RPMI8226 (cell line): Measurements from ENCODE around the gene PRPF4.
A peak's percentile ranks its signal among the peaks of the same experiment; 100 is the strongest.
"Not testable (repeated sequence)": the region's sequence is repeated elsewhere in the genome, so short reads cannot be mapped to it uniquely, and the experiment has no call there.

ENCODE experiments used
- DNase-seq: peaks from one replicate; pipeline ENCODE4 v3.0.0-alpha.2; 2015

Gene PRPF4

DNA sequence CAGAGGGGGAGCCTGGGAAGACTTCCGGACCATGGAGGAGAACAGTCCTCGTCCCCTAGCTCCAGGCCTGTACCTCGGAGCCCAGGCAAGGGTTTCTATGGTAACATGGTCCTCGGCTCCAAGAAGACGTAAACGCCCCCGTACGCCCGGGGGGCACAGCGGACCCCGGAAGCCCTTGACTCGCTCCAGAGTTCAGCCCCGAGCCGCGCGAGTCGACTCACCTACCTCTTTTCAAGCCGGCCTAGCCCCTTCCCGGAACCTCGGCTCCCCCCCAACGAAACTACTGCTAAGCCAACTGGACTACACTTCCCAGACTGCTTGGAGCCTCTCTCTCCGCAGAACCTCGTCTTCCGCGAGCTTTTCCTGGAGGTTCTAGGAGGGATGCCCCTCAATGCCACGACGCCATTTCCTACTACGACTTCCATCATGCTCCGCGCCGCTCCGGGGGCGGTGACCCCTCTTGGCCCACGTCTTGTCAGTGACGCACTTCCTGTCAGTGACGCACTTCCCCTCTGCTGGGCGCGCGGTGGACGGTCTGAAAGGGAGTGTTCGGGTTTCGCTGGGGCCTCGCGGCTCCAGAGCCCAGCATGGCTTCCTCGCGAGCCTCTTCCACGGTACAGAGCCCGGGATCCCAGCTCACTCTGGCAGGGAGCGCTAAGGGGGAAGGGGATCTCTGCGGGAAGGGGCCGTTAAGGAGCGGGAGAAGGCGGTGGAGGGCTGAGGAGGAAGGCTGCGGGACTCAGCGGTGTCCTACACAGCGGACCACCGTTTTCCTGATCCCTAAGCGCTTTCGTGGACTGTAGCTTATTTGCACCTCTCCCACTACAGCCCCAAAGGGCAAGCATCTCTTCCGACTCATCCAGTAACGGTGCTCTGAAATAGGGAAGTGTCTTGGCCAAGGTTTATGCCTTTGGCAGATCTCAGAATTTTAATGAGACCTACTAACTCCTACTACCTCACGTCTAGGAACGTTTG, at the start of gene PRPF4, which contains the start of gene CDC26:
Gene PRPF4 (plus strand): TSS at position 502 of the 975 bp plus-strand sequence. CDS start 86 bp downstream, at position 588.
Gene CDC26 (minus strand): TSS at position 416 of the 975 bp plus-strand sequence. CDS start 3,065 bp downstream, outside the sequence.
- peak; percentile 95 for DNase-seq

DNA sequence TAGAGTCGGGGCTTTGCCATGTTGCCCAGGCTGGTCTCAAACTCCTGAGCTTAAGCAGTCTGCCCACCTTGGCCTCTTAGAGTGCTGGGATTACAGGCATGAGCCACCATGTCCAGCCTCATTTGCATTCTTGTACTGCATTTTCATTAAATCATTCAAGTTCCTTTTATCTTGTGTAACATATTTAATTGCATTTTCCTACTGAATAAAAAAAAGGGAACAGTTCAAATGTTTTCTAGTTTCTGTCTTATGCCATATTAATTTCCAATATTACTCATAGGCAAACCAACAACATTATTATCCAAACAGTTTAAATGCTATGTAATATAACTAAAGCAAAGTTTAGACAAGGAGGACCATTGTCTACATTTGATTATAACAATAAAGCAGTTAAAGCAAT, 48.0 kb upstream of the PRPF4 start:
- no peak for DNase-seq

DNA sequence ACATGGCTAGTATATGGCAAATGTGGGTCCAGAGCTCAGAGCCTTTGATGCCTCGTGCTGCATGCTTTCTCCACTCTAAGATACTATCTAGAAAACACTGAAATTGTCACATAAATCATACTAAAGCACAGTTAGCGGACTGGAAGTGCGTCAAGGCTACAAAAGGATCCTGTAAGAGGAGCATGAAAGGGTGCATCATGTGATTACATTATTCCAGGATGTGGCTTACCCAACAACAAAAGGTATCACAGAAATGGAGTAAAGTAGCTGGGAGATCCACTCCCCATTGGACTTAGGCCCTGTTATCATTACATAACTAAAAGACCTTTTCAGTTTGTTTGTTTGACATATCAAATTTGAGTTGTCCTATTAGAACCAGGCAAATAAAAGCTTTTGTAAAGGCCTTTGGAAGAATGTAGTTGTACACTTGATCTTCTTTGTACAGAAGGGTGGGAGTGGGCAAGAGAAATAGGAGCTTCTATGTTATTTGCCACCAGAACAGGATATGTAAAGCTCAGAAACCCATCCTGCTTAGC, 47.3 kb upstream of the PRPF4 start:
- DNase-seq: no peak

DNA sequence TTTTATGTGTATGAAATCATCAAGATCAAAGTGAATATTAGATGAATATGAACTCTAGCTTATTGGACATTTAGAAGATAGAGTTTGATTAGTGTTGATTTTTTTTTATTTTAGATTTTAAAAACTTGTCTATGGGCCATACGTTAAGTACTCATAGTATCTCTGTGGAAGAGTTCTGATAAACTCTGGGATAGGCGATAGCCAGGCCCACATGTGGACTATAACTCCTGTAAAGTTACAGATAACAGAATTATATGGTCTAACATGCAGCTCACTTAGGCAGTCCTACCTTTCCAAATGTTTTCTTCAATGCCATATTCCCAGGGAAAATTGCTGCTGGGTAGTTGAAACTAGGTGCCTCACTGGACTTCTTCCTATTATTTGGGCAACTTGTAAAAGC, 43.8 kb upstream of the PRPF4 start:
- DNase-seq: no peak

DNA sequence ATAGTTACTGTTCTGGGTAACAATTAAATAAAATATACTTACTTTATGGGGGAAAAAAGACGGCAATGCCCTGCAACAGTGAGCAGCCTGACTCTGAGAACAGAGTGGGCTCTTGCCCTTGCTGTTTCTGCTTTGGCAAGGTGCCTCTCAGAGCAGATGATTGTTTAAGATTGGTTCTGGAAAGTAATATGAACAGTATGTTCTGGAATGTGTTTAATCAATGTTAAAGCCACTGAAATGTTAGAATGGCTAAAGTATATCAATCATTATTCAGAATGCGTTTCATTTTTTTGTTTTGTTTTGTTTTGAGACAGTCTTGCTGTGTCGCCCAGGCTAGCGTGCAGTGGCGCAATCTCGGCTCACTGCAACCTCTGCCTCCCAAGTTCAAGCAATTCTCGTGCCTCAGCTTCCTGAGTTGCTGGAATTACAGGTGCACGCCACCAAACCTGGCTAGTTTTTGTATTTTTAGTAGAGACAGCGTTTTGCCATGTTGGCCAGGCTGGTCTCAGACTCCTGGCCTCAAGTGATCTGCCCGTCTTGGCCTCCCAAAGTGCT, 39.7 kb upstream of the PRPF4 start:
- not testable (repeated sequence) for DNase-seq

DNA sequence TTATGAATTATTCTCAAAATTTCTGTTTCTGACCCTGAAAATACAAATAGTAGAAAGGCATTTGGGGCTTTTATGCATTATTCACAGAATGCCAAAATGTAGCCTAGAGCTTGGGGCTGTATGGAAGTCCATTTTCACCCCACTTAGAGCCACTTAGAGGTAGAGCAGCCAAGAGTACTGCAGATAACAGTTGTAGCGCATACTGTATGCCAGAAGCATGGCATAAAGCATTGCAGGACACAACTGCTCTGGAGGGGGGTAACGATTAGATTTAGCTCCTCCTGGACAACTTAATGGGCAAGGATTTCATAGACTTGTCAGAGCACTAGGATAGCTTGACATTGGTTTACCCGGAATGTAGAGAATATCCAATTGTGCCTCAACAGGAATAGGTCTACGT, 38.4 kb upstream of the PRPF4 start:
- DNase-seq: no peak

DNA sequence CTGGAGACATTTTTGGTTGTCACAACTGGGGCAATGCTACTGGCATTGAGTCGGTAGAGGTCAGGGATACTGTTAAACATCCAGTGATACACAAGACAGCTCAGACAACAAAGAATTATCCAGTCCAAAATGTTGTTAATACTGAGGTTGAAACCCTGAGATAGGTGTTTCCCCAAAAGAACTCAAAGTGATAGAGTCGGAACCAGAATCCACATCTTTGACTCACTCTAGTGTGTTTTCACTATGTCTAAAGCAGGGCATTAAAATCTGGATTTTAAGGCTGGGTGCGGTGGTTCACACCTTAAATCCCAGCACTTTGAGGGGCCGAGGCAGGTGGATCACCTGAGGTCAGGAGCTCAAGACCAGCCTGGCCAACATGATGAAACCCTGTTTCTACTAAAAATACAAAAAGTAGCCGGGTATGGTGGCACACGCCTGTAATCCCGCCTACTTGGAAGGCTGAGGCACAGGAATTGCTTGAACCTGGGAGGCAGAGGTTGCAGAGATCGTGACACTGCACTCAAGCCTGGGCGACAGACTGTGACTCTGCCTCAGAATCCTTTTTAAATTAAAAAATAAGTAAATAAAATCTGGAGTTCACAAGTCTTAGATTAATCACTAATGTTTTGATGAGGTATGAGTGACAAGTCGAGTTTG, 37.1 kb upstream of the PRPF4 start:
- DNase-seq: no peak

DNA sequence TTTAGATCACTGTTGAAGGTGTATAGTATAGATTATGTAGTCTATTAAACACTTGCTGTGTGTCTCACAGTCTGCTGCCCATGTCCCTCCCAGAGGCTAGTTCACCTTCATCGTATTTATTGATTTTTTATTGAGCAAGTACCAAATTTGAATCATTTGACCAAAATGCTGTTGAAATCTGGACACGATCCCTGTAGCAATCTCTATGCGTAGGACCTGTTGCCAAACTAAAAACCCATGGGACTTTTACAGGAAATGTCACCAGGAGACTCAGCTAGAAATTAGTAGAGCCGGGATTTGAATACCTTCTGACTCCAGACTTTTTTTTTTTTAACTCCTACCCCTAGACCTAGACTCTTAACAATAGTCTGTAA, 36.6 kb upstream of the PRPF4 start:
- DNase-seq: no peak

DNA sequence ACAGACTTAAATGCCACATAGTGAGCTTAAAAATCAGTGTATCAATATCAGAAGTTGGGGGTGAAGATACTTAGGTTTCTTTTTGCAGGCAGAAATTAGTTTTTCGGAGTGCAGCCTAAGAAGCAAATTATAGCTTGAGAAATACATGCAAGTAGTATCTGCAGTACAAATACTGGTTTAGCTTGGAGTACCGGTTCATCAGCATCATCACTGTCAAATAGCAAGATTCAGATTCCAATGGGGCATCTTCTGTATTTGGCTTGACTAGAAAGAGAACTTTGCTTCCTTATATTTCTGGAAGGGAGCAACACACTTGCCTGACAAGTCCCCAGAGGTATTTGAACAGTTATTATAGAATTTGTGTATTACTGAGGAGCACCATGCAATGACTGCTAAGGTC, 34.3 kb upstream of the PRPF4 start:
- DNase-seq: no peak

DNA sequence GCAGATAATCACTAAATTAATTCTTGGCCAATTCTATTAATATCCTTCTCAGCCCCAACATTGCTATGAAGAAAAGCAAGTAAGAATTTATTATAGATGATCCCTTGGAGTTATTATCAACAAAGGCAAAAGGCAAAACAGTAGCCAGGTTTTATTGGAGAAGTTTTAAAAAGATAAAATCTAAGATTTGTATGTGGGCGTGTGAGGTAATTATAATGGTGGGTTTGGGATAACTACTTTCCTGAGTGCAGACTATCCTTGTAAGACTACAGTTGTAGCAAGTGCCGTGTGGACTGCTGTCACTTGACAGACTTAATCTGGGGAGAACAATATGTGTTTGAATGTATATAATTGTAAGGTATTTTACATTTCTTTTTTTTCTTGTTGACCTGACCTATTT, 30.9 kb upstream of the PRPF4 start:
- no peak for DNase-seq

DNA sequence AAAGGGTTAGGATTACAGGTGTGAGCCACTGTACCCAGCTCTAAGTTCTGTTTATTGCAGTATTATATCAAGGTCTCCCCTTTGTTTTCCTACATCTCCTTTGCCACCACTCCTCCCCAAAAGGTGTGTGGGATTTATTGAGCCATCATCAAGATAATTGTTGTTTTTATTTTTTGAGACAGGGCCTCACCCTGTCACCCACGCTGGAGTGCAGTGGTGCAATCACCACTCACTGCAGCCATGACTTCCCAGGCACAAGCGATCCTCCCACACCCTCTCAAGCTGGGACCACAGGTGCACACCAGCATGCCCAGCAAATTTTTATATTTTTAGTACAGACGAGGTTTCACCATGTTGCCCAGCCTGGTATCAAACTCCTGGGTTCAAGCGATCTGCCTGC, 29.6 kb upstream of the PRPF4 start:
- no peak for DNase-seq

DNA sequence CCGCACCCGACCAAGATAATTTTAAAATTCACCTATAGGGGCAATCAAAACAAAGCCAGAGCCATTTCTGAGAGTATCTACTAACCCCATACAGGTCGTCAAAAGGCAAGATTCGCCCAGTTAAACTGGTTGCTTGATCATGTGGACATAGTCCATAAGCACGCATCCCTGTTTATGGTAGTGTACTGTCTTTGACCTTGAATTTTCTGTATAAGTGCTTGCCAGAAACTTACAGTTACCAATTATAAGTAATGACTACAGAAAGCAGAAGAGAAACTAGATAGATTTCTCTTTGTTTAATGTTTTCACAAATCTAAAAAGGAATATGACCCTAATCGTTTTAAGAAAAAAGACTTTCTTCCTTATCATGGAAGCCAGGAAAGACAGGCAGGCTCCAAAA, 28.5 kb upstream of the PRPF4 start:
- no peak for DNase-seq

DNA sequence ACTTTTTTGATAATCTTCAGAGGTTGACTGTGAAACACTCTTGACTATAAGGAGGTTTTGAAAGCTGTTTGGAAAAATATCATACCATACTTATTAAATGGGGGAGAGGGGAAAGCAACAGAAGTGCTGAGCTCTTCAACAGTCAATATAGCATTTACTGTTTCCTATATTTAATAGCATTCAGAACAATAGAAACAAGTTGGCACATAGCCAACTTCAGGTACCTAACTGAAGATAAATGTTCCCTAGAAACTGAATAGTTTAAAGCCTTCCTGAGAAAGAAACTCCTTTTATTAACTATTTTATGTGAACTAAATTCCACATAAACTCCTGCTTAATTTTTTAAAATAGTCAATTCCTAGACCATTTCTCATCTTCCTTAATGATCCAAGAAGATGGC, 27.8 kb upstream of the PRPF4 start:
- DNase-seq: no peak

DNA sequence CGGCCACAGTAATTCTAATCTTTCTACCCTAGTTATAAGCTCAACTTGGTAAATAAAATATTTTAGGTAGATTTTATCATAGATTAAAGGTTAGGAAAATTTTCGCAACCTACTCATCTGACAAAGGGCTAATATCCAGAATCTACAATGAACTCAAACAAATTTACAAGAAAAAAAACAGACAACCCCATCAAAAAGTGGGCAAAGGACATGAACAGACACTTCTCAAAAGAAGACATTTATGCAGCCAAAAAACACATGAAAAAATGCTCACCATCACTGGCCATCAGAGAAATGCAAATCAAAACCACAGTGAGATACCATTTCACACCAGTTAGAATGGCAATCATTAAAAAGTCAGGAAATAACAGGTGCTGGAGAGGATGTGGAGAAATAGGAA, 25.8 kb upstream of the PRPF4 start:
- not testable (repeated sequence) for DNase-seq

DNA sequence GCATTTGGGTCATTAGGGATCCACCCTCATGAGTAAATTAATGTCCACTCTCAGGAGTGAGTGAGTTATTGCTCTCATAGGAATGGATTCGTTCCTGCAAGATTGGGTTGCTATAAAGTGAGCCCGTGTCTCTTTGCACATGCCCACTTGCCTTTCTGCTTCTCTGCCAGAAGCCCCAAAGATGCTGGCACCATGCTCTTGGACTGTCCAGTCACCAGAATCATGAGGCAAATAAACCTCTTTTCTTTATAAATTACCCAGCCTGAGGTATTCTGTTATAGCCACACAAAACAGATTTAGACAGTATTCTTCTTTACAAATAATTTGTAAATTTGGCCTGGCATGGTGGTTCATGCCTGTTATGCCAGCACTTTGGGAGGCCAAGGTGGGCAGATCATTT, 24.7 kb upstream of the PRPF4 start:
- DNase-seq: no peak

DNA sequence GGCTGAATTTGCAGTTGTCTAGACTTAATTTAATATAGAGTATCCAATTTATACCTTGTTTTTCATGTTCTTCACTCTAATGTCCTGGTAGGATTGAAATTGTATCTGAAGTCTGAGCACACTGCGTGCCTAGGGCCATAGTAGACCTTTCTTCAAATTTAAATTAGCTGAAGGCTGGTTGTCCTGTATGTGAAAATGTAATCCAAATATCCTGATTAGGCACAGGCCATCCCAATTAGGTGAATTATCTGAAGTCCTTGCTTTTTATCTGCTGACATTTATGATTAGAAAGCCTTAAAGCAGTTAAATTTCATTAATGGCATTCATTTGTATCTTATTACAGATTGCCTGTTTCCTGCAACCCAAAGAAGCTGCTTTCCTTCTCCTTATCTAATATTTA, 20.5 kb upstream of the PRPF4 start:
- DNase-seq: no peak

DNA sequence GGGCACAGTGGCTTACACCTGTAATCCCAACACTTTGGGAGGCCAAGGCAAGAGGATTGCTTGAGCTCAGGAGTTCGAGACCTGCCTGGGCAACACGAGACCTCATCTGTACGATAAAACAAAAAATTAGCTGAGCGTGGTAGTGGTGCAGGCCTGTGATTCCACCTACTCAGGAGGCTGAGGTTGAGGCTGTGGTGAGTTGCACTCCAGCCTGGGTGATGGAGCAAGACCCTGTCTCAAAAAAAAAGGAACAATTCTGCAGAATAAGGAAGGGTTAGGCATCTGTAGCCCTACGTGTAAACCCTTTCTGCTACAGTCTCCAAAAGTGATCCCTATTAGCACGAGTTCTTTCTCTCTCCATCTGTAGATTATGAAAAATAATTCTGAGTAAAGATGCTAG, 20.0 kb upstream of the PRPF4 start:
- no peak for DNase-seq

DNA sequence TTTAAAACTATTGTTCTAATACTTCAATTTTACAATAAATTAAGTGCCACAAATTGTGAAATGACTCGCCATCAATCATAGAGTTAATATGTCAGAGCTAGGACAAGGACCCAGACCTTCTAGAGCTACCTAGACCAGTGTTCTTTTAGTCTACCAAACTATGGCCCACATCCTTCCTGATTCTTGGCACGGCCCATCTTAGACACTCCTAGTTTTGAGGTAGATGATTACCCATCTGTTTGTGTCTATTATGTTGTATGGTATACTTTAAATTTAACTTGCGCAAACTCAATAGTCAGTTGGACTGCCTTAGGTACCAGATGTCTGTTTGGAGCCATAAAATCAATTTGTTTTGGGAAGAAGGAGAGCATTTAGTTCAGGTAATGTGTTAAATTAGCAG, 17.6 kb upstream of the PRPF4 start:
- DNase-seq: no peak

DNA sequence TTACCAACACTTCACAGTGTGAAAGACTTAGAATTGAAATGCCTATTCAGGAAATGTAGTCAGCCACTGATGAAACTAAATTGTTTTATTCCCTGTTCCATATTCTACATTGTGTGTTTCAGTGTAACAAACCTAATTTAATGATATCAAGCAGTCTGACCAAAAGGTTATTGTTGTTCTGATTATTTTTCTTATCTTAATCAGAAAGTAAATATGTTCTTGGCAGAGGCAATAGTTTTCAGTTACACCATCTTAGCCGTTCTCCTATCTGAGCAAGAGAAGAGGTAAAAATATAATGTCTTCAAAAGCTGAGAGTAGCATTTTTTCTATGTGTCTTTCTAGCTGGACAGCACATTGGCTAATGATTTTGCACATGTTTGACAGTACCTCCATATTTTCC, 17.2 kb upstream of the PRPF4 start:
- no peak for DNase-seq

DNA sequence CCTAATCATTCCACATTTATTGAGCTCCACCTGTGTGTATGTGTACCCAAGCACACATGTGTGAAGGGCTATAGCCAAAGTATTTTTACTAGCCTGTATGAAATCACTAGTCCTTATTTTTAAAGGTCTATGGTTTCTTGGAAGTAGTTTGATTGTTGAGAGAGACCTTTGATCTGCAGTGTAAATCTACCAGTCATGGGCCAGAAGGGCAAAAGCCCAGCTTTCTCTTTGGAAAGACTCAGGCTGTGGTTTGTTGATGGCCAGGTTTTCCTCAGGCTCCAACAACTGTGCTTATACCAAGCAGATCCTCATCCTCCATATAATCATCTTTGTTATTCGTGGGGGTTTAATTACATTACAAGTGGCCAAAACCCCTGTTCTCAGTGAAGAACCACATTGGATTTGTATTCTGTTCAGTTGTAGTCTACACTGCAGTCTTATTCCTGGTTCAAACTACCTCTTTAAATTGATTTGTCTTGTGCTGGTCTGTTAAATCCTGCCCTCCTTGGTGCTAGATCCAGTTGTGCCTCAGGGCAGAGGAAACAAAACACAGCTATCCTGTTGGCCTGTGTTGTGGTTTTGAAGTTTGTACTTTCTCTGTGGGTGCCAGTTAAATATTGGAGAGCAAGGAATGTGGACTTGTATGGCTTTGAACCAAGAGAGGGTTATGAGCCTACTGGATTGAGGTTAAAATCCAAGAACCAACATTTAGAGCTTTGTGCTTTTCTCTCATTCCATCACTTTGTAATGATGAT, 13.4 kb upstream of the PRPF4 start:
- no peak for DNase-seq

DNA sequence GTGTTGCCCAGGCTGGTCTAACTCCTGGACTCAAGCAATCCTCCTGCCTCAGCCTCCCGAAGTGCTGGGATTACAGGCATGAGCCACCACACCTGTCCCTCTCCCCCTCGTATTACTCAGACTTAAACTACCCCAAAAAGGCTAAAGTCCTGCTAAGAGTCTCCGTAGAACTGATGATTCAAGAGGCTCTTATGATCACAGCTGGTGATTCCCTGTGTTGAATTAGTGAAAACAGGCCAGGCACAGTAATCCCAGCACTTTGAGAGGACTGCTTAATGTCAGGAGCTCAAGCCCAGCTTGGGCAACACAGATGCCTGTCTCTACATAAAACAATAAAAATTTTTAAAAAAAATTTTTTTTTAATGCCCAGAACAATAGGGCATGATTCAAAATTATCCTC, 9.3 kb upstream of the PRPF4 start:
- DNase-seq: no peak

DNA sequence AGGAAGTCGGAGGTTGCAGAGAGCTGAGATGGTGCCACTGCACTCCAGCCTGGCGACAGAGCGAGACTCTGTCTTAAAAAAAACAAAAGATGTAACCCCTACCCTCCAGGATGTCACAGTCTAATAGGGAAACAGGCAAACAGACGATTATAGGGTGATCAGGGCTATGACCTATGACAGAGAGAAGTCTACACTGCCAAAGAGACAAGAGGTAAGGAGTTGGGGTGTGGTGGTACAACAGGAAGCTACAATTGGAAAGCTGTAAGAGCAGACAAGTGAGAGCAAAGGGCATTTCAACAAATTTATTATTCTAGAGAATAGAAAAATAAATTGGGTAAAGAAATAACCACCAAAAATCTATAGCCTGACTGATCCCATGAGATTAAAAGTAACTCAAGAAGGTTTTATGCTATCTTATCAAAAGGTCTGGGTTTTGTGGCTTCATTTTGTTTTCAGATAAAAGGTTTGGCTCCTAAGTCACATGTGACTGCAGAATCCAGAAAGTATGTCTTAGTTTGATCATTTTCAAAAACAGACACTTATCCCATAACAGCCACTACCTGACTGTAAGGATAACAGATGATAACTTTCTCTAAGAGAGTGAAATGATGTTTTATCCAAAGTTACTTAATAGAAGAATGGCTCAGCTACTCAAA, 7.4 kb upstream of the PRPF4 start:
- DNase-seq: no peak
